GM19467 (cell line): ENCODE data around the gene HSPA2.
"Not testable (repeated sequence)": the region's sequence is repeated elsewhere in the genome, so short reads cannot be mapped to it uniquely, and the experiment has no call there.

Experiments
- ATAC-seq: cut with Tn5 transposase; IDR thresholded peaks from one replicate; pipeline ENCODE4 v1.9.1; 2021; ENCODE audit warnings: mild to moderate bottlenecking, moderate library complexity; ENCODE audit not compliant: unreplicated experiment

HSPA2 gene

DNA sequence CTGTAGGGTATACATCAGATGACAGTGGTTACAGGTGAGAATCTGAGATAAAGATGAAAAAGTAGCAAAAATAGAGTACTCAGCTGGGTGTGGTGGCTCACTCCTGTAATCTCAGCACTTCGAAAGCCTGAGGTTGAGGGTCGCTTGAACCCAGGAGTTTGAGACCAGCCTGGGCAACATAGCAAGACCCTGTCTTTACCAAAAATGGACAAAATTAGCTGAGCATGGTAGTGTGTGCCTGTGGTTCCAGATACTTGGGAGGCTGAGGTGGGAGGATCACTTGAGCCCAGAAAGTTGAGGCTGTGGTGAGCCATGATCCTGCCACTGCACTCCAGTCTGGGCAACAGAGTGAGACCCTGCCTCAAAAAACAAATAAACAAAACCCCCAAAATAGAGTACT, 17.7 kb downstream of the HSPA2 start:
- ATAC-seq, result not testable (repeated sequence)

DNA sequence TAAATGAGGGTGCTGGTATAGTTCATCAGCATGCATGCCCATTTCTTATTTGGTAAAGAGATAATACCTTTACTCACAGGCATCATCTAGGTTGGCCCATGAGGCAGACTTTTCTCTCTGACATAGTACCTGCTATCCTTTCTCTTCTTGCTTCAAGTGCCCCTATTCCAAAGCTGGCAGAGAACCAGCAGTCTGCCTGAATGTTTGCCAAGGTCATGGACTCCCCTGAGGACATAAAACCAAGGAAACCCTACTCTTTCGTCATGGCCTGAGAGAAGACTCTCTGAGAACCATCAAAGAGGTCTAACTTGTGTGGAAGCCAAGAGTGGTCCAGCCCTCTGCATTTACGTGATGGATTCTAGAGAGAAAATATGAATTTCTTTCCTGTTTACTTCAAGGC, 21.1 kb downstream of the HSPA2 start:
- ATAC-seq, result no peak

DNA sequence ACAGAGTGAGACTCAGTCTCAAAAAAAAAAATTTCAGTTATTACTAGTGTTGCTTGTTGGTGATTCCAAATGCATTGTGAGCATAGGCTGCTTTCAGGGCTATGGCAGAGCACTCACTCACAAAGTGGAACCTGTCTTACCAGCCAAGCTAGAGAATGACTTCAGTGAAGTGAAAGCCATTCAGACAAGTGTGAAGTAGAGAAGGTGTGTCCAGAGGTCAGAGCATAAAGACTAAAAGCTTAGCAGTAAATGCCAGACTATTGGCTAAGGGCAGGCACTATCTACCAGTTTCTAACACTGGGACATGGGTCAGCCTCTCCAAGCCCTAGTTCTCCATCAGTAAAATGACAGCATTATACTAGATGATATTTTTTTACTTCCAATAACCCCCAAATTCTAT, 21.9 kb downstream of the HSPA2 start:
- ATAC-seq, result no peak

DNA sequence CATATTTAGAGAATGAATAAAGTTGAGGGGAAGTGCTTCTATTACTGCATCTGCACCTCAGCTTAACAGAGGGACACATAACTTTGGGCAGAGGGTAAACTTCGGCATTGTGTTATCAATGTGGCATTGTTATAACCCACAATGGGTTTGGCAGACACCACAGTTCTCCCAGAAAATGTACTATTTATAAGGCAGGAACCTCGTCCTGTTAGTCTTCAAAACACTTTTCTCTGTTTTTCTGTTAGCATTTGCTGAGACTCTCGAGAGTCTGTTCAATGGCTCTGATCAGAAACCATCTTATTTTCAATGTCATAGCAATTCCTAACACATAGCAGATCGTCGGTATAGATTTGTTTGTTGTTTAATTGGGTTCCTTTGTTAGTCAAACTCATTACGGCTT, 23.2 kb downstream of the HSPA2 start:
- ATAC-seq, result no peak

DNA sequence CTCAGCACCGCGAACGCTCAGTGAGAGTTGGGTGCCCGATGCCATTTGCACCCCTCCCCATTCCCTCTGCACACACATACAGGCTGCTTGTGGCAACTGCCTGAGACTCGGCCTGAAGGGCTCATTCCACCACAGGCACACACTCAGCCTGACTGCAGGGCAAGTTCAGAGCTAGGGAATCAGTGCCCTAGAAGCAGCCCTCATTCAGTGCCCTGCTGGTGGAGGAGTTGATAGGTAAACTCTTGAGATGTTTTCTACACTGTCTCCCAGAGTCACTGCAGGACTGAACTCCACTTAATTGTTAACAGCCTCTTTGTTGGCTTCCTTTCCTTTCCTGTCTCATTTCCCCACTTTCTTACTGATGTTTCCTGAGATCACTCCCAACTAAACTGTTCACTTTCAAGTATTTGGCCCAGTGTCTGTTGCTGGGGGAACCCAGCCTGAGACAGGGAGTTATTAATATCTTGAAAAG, 26.1 kb downstream of the HSPA2 start:
- ATAC-seq, result no peak

DNA sequence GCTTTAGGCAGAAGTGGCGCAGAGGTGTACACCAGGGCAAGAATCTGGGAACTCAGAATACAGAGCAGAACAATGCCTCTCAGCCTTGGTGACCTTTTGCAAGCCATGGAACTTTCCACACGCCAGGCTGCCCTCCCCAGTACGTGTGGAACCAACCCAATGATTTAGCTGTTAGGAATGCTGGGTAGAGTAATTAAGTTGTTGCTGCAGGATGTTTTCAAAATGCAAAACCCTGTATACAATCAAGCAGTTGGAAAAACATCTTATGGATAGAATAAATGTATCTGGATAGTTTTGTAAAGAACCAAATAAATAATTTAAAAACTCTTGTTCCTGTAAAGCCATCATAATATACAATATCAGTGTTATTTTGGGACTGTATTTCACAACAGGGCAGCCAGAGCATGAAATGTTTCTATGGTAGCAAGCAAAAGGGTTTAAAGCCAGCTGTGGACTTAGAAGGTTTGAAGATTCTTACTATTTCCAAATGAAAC, 28.6 kb downstream of the HSPA2 start:
- no peak for ATAC-seq

DNA sequence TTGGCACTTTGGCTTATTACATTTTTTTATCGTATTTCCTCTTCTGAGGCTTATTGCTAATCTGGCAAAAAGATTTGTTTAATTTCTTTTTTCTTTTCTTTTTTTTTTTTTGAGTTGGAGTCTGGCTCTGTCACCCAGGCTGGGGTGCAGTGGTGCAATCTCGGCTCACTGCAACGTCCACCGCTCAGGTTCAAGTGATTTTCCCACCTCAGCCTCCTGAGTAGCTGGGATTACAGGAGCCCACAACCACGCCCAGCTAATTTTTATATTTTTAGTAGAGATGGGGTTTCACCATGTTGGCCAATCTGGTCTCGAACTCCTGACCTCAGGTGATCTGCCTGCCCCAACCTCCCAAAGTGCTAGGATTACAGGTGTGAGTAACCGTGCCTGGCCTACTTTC, 29.1 kb downstream of the HSPA2 start:
- ATAC-seq, result not testable (repeated sequence)

DNA sequence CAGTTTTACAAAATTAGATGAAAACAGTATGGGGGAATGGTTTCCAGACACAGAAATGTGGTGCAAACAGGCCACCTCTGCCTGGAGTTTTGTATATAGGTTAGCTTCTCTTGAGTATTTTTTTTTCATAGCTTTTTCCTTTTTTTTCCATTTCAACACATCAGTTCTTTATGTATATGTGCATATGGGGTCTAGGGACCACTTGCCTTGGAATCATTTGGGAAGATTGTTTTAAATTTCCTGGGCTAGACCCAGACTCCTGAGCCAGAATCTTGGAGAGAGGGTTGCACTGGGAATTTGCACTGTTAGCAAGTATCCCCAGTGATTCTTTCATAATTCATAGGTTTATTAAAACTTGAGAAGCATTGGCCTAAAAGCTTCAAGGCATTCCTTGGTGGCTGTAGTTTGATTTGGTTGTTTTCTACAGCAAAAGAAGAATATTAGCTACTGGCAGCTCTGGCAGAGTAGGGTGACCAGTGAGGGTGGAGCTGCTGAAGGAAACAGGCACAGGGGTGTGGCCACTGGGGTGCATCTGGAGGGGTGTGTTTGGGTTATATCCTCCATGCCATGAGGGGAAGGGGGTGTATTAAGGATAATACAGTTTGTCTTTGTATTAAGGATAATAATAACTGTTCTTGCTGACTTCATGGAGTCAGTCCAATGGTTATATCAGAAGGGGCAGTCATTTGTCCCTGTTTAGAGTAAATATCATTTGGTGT, 32.0 kb downstream of the HSPA2 start:
- no peak for ATAC-seq

DNA sequence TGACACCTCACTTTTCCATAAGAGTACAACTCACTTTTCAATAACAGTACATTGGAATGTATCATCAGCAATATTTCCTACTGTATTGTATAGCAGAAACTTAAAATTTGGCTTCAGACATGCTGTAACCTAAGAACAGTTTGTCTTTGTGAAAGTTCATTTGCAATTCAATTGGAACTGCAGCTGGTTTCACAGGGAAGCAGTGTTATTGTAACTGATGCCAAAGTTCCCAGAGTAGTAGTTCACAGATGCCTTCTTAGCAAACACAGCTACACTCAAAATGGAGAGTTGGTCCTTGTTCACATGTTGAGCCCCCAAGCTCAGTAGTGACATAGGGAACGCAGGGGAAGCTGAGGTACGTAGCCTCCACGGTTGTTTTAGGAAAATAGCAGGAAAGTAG, 32.6 kb downstream of the HSPA2 start:
- no peak for ATAC-seq

DNA sequence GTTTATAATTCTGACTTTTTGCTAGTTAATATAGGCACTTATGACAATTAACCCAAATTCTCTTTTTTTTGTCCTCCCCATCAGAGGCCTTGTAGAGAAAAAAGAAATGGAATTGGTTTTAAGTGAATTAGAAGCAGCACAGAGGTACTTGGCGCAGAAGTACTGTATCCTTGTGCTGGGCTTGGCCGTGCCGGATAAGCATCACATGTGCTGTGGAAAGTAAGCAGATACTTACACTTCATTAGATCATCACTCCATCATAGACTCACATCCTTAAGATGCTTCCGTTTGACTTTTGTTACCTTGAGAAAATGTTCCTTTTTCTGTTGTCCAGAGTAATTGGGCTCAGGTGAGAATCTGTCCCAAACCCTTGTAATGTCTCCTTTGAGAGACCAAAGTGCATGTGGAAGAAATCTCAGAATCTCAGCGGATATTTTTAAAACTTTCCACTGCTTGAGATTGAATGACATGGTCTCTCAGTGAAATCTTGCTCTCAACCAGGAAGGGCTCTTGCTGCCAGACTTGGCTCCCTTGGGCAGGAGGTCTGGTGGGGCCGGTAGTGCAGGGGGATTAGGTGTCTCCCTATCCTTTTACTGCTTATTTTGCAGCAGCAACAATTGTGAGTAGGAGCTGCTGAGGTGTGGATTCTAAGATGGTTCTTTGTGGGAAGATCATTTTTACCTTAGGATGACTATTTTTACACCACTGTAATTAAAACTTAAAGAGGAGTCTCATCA, 34.0 kb downstream of the HSPA2 start:
- no peak for ATAC-seq

DNA sequence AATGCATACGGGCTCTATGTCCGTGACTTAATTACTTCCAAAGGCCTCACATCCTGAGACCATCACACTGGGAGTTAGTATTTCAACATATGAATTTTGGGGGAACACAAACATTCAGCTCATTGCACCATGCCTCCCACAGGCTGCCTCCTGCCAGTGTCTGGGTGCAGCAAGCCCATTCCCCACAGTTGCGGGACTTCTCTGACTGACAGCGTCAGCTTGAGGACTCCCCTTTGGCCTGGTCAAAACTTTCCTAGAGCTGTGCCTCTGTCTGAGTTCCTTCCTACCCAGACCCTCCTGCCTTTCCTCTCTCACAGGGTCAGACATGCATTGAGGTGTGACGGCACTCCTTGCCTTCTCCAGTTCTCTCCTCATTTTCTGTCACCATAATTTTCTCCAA, 36.7 kb downstream of the HSPA2 start:
- no peak for ATAC-seq

DNA sequence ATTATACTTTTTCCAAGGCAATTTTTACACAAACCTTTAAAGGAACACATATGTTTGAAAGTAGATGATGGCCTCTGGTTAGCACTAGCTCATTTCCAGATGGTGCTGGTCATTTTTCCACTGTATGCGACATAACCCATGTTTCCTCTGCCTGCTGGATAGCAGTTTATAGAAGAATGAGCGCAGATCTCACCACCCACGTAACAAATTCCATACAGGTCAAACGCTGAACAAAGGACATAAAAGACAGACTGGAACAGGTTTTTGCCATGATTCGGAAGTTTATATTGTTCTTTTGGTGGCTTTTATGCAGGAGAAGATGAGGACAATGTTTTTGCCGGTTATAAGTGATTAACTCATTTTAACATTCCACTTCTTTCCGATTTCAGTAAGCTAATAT, 39.9 kb downstream of the HSPA2 start:
- no peak for ATAC-seq

DNA sequence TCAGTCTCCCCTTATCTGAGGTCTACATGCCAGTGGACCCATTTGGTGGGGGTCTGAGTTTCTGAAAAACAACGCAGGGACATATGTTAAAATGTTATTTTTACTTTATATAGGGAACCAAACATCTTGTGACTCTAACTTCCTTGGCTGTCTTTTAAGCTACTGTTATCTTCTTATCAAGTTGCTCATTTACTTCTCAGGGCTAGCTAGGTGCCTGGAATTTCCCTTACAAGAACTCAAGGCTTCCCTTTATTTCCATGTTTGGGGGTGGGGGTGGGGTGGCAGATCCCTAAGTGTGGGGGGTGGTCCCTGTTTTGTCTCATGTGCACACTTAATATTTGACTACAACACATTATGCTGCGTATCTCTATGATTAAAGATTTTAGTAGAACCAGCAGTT, 40.8 kb downstream of the HSPA2 start:
- ATAC-seq, result no peak

DNA sequence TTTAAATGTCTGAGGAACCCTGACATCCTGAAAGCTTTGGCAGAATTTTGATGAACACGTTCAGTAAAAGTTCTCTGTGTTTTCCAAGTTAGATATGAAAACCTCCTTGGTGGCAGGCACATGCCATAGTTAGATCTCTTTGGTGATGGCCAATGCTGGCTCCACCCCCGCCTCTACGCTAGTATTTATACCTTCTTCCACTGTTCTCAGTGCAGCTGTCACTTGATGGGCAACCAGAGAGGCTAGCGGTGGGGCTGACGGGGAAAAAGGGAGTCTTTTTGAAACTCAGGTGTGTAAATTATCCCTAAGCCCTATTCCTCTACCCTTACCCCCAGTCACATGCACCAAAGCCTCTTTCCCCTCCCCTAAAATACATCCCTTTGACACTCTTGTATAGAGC, 41.3 kb downstream of the HSPA2 start:
- no peak for ATAC-seq

DNA sequence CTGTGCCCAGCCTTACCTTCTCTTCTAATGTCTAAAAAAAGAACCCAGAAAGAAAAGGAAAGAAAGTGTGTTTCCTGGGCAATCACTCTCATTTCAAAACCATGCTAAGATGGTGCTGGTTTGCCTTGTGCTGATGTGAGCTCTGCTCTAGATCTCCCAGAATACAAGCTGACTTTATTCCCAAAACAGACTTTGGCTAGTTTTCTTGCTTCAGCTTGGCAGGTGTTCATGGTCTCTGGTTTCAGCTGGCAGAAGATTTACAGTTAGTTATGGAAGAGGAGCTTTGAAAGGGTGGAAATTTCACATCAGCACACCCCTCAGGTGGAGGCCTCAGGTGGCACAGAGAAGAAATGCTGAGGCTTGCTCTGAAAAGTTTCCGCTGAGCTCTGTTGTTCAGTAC, 43.6 kb downstream of the HSPA2 start:
- no peak for ATAC-seq

DNA sequence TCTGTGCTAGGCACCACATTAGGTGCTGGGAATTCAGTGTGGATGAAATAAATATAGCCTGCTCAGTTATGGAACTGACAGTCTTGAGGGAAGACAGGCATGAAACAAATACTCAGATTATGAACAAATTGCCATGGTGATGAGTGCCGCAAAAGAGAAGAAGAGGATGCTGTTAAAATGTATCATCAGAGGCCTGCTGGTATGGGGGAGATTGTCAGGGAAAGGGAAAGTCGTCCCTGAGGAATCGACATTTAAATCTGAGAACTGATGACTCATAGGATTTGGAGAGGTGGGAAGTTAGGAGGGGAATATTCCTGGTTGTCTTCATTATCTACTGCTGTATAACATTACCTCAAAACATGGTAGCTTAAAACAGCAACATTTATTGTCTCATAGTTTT, 51.3 kb downstream of the HSPA2 start:
- ATAC-seq, result no peak
